H1 (cell line): ENCODE results near the gene CNNM1. TPM values are rescaled to one million over a fixed set of nuclear protein-coding genes. Genes with fewer than 3 reads are reported as not detected.
A peak's percentile ranks its signal among the peaks of the same experiment; 100 is the strongest.

Experiments
- CTCF ChIA-PET: fragments of 300-600 bp; sonication (Branson Sonifier 250); formaldehyde crosslinking; loops from one replicate; lab custom pipeline; 2021; ENCODE audit not compliant: partially characterized antibody; lab: Charles Lee
- POLR2A ChIA-PET: fragments of 300-600 bp; sonication (Branson Sonifier 250); formaldehyde crosslinking; loops from one replicate; lab custom pipeline; 2021; ENCODE audit warnings: inconsistent platforms; ENCODE audit not compliant: partially characterized antibody; lab: Charles Lee
- DNase-seq, 2 experiments: peaks; one replicate each; pipeline versions ENCODE4 v3.0.0 to v3.0.0-alpha.2; 2010 to 2022; ENCODE audit warnings: low spot score in 2 of 2, low read depth in 1 of 2, mixed read lengths in 1 of 2
- FAIRE-seq: peaks from 2 replicates; lab custom pipeline; 2011; peaks lifted over from hg19 to GRCh38; lab: Jason Lieb, UNC
- H2AFZ ChIP-seq: 2 replicates; pipeline ENCODE4 v1.8.1; 2012; ENCODE audit warnings: low read length, inconsistent platforms
- H2AK5ac ChIP-seq: 2 replicates; pipeline ENCODE4 v1.6.1; 2013; ENCODE audit warnings: low read depth, low read length
- H2BK120ac ChIP-seq: replicated peaks from 2 replicates; pipeline ENCODE3; 2013; ENCODE audit warnings: low read depth, low read length, inconsistent platforms
- H2BK12ac ChIP-seq: 2 replicates; pipeline ENCODE4 v1.6.1; 2013; ENCODE audit warnings: low read depth, low read length
- H2BK15ac ChIP-seq: 2 replicates; pipeline ENCODE4 v1.6.1; 2013; ENCODE audit warnings: low read length
- H2BK20ac ChIP-seq: 2 replicates; pipeline ENCODE4 v1.6.1; 2013; ENCODE audit warnings: low read length
- H2BK5ac ChIP-seq: 2 replicates; pipeline ENCODE4 v1.6.1; 2013; ENCODE audit warnings: low read depth, low read length
- H3K14ac ChIP-seq: 2 replicates; pipeline ENCODE4 v1.6.1; 2013; ENCODE audit warnings: inconsistent platforms; ENCODE audit not compliant: insufficient read length
- H3K18ac ChIP-seq: 2 replicates; pipeline ENCODE4 v1.6.1; 2013; ENCODE audit warnings: low read length; ENCODE audit errors: extremely low read depth
- H3K23ac ChIP-seq: 2 replicates; pipeline ENCODE4 v1.6.1; 2013; ENCODE audit warnings: inconsistent platforms; ENCODE audit not compliant: insufficient read length
- H3K23me2 ChIP-seq: 2 replicates; pipeline ENCODE4 v1.6.1; 2013; ENCODE audit warnings: low read depth, low read length
- H3K27ac ChIP-seq: 2 replicates; pipeline ENCODE4 v1.6.1; 2011; ENCODE audit warnings: low read depth, low read length, inconsistent platforms
- H3K27me3 ChIP-seq, 4 experiments: replicated peaks in 1 of 4; 1 replicate in 1 of 4; 2 replicates in 3 of 4; pipeline versions ENCODE4 v1.6.1 to v1.8.1; 2011 to 2013; ENCODE audit warnings: low read length in 3 of 4, mild to moderate bottlenecking in 3 of 4, inconsistent platforms in 2 of 4, mixed read lengths in 2 of 4, moderate library complexity in 1 of 4; ENCODE audit not compliant: control insufficient read depth in 3 of 4, insufficient read depth in 3 of 4; ENCODE audit errors: extremely low read depth in 1 of 4
- H3K36me3 ChIP-seq, 4 experiments: 2 replicates each; pipeline versions ENCODE4 v1.6.1 to v1.8.1; 2011 to 2013; ENCODE audit warnings: mild to moderate bottlenecking in 4 of 4, low read length in 3 of 4, moderate library complexity in 2 of 4, control low read depth in 1 of 4, inconsistent platforms in 1 of 4; ENCODE audit not compliant: insufficient read depth in 4 of 4, control insufficient read depth in 2 of 4
- H3K4ac ChIP-seq: replicated peaks from 2 replicates; pipeline ENCODE3; 2013; ENCODE audit warnings: low read length, low read depth, mixed read lengths, inconsistent platforms; ENCODE audit not compliant: insufficient read length
- H3K4me1 ChIP-seq, 4 experiments: replicated peaks in 1 of 4; 1 replicate in 1 of 4; 2 replicates in 3 of 4; pipeline versions ENCODE4 v1.6.1 to v1.8.1; 2011 to 2013; ENCODE audit warnings: low read length in 3 of 4, inconsistent platforms in 2 of 4, mixed read lengths in 1 of 4; ENCODE audit not compliant: insufficient read depth in 4 of 4, control insufficient read depth in 3 of 4
- H3K4me2 ChIP-seq, 2 experiments: 2 replicates each; pipeline versions ENCODE4 v1.6.1 to v1.8.1; 2011 to 2013; ENCODE audit warnings: low read depth in 2 of 2, low read length in 2 of 2, control low read depth in 1 of 2, inconsistent platforms in 1 of 2, mild to moderate bottlenecking in 1 of 2; ENCODE audit not compliant: insufficient read depth in 1 of 2
- H3K4me3 ChIP-seq, 4 experiments: fragments of 200-600, 300-600 bp in 1 of 4; sonication (generic), shearing (Covaris generic), sonication (Bioruptor Twin) in 1 of 4; 2 replicates each; pipeline versions ENCODE4 v1.5.1 to v1.8.1; 2011 to 2016; ENCODE audit warnings: low read length in 4 of 4, low read depth in 3 of 4, control low read depth in 2 of 4, inconsistent platforms in 2 of 4, mild to moderate bottlenecking in 2 of 4, mixed read lengths in 1 of 4, moderate library complexity in 1 of 4; ENCODE audit not compliant: insufficient read depth in 2 of 4; ENCODE audit errors: extremely low read depth in 1 of 4
- H3K56ac ChIP-seq: replicated peaks from 2 replicates; pipeline ENCODE3; 2013; ENCODE audit warnings: low read depth, mild to moderate bottlenecking, mixed read lengths, low read length, inconsistent platforms; ENCODE audit not compliant: insufficient read length
- H3K79me1 ChIP-seq: 2 replicates; pipeline ENCODE4 v1.6.1; 2013; ENCODE audit warnings: low read depth, low read length, control low read depth
- H3K79me2 ChIP-seq, 2 experiments: 2 replicates each; pipeline versions ENCODE4 v1.6.1 to v1.8.1; 2012 to 2013; ENCODE audit warnings: low read length in 2 of 2, mild to moderate bottlenecking in 2 of 2, inconsistent platforms in 1 of 2; ENCODE audit not compliant: insufficient read depth in 2 of 2, control insufficient read depth in 1 of 2
- H3K9ac ChIP-seq, 4 experiments: replicated peaks in 1 of 4; 1 replicate in 1 of 4; 2 replicates in 3 of 4; pipeline versions ENCODE4 v1.6.1 to v1.8.1; 2011 to 2013; ENCODE audit warnings: low read depth in 3 of 4, low read length in 3 of 4, control low read depth in 2 of 4, mild to moderate bottlenecking in 2 of 4, moderate library complexity in 2 of 4, inconsistent platforms in 1 of 4; ENCODE audit errors: extremely low read depth in 1 of 4
- H3K9me3 ChIP-seq, 2 experiments: 2 replicates each; pipeline versions ENCODE4 v1.6.1 to v1.8.1; 2012 to 2013; ENCODE audit warnings: mild to moderate bottlenecking in 2 of 2, moderate library complexity in 2 of 2, control low read depth in 1 of 2, inconsistent platforms in 1 of 2, low read depth in 1 of 2, low read length in 1 of 2, mixed read lengths in 1 of 2; ENCODE audit not compliant: insufficient read depth in 2 of 2
- H4K20me1 ChIP-seq, 2 experiments: replicated peaks in 1 of 2; 2 replicates each; pipeline versions ENCODE3 to v1.8.1; 2011 to 2013; ENCODE audit warnings: inconsistent platforms in 2 of 2, low read length in 2 of 2, mild to moderate bottlenecking in 1 of 2; ENCODE audit not compliant: insufficient read depth in 2 of 2, control insufficient read depth in 1 of 2
- H4K5ac ChIP-seq: 2 replicates; pipeline ENCODE4 v1.6.1; 2013; ENCODE audit warnings: low read length, low read depth, mixed read lengths, inconsistent platforms; ENCODE audit not compliant: insufficient read length
- H4K8ac ChIP-seq: 2 replicates; pipeline ENCODE4 v1.8.0; 2013; ENCODE audit warnings: mild to moderate bottlenecking, moderate library complexity, low read length, inconsistent platforms; ENCODE audit not compliant: insufficient read depth; ENCODE audit errors: extremely low read depth
- H4K91ac ChIP-seq: replicated peaks from 2 replicates; pipeline ENCODE3; 2013; ENCODE audit warnings: low read length, mixed read lengths, inconsistent platforms; ENCODE audit not compliant: insufficient read length
- BACH1 ChIP-seq: IDR thresholded peaks from 2 replicates; pipeline ENCODE4 v1.6.1; 2012; ENCODE audit warnings: low read length, improper control_type of control experiment
- CTCF ChIP-seq, 3 experiments: IDR thresholded peaks; 1 replicate in 2 of 3; 2 replicates in 1 of 3; pipeline versions ENCODE4 v1.5.1 to v1.6.1; 2011; ENCODE audit warnings: low read length in 3 of 3, mild to moderate bottlenecking in 3 of 3, inconsistent platforms in 2 of 3, low read depth in 1 of 3, moderate library complexity in 1 of 3; ENCODE audit not compliant: insufficient read depth in 1 of 3; ENCODE audit errors: control extremely low read depth in 1 of 3
- MAFK ChIP-seq: IDR thresholded peaks from 2 replicates; pipeline ENCODE4 v1.6.1; 2012; ENCODE audit warnings: low read depth, mild to moderate bottlenecking, improper control_type of control experiment, low read length
- RAD21 ChIP-seq, 2 experiments: IDR thresholded peaks in 1 of 2; conservative IDR thresholded peaks in 1 of 2; 2 replicates each; pipeline ENCODE4 v1.6.1; 2011; ENCODE audit warnings: low read depth in 2 of 2, low read length in 2 of 2, improper control_type of control experiment in 1 of 2, inconsistent platforms in 1 of 2, mild to moderate bottlenecking in 1 of 2, moderate library complexity in 1 of 2
- SRF ChIP-seq: IDR thresholded peaks from 2 replicates; pipeline ENCODE4 v1.6.1; 2011; ENCODE audit warnings: mild to moderate bottlenecking, low read depth, low read length, moderate library complexity
- TAF7 ChIP-seq: optimal IDR thresholded peaks from 2 replicates; pipeline ENCODE3; 2011; ENCODE audit warnings: low read depth, mild to moderate bottlenecking, inconsistent platforms, low read length, moderate library complexity, borderline replicate concordance
- TCF12 ChIP-seq: IDR thresholded peaks from 2 replicates; pipeline ENCODE4 v1.6.1; 2011; ENCODE audit warnings: low read depth, mild to moderate bottlenecking, low read length
- WGBS, 2 experiments: shearing (Covaris generic) in 1 of 2; methylation state at CpG; one replicate each; pipeline versions ENCODE4 v1.1.6 to v1.1.7; 2013 to 2015; ENCODE audit warnings: low lambda C conversion rate in 2 of 2, mixed read lengths in 2 of 2, inconsistent platforms in 1 of 2, low coverage in 1 of 2, missing lambda C conversion rate in 1 of 2; ENCODE audit not compliant: insufficient replicate concordance in 2 of 2, insufficient coverage in 1 of 2, insufficient read length in 1 of 2; ENCODE audit errors: extremely low coverage in 1 of 2, missing lambda C conversion rate in 1 of 2; 5-methylcytosine and 5-hydroxymethylcytosine counted together
- polyA plus RNA-seq, 7 experiments: library from polyadenylated mRNA; depleted of rRNA in 3 of 7; stranded (reverse) in 5 of 7; unstranded in 2 of 7; fragments of >200 nt in 5 of 7; fragments of 200-250 nt in 2 of 7; gene quantifications; 1 replicate in 5 of 7; 2 replicates in 1 of 7; 4 replicates in 1 of 7; pipeline versions ENCODE4 v1.2.1 to v1.2.3, GENCODE V29; 2011 to 2013; ENCODE audit warnings: missing spikeins in 2 of 7, mixed read lengths in 2 of 7
- total RNA-seq: library from RNA; stranded (reverse); fragmentation: NEBNext Ultra II Directional; extraction: Animal tissue kit (Norgen Biotek cat#: 25700); gene quantifications from 2 replicates; pipeline ENCODE4 v1.2.1, GENCODE V29; 2021

The CNNM1 gene
- total and polyA plus RNA-seq, 2 of the 8 experiments (the other 6 are each of a cell fraction or from before 2014, with no cell fraction given) = 0.74 to 0.92 TPM

GRCh38 chr10:99433378-99434020 lies 104.3 kb downstream of the CNNM1 start:
- TF ChIP-seq CTCF (IDR thresholded peaks at IDR 0.05; ENCODE audit: control extremely low read depth in 1 of 3, insufficient read depth in 1 of 3, low read depth in 1 of 3, low read length in 3 of 3) (peak in 1 of 3 experiments; percentile 36; a peak in 2 of 4 replicates), TAF7 (no peak), MAFK (no peak), SRF (no peak), TCF12 (no peak), RAD21 (IDR thresholded peaks at IDR 0.05 in 1 of 2, conservative IDR thresholded peaks at IDR 0.05 in 1 of 2; ENCODE audit: low read depth in 2 of 2, low read length in 2 of 2) (peak in 1 of 2 experiments; percentile 18; a peak in 1 of 4 replicates), BACH1 (no peak)
- no peak overlapping the region for H4K5ac ChIP-seq
- no peak overlapping the region for H2BK12ac ChIP-seq
- H3K9me3 ChIP-seq = no peaks in the 10 kb centered on the region
- H2AFZ ChIP-seq = no peak overlapping the region
- no peak overlapping the region for H3K4ac ChIP-seq
- H3K79me2 ChIP-seq = peaks cover 0 to 28% of the 10 kb centered on the region in 2 experiments; a peak in 3 of 4 replicates
- H4K91ac ChIP-seq = no peak overlapping the region
- POLR2A ChIA-PET = no interaction called here
- H4K20me1 ChIP-seq = peaks cover 0 to 3% of the 10 kb centered on the region in 2 experiments
- no peak overlapping the region for H3K4me2 ChIP-seq
- no peak overlapping the region for H3K23ac ChIP-seq
- no peaks in the 10 kb centered on the region for H3K27me3 ChIP-seq
- CTCF ChIA-PET = interaction anchor here (0.8 to 4.7 kb wide), 12 partner anchors 8 to 180 kb away, joined by 3 to 77 read pairs (median 4); no protein-coding TSS in a partner anchor
- WGBS, 2 experiments = 63% methylated on average over 1 of the region's 1 CpG; no CpG with 5 or more reads in 1 of the 2 experiments
- H2BK15ac ChIP-seq = no peak overlapping the region
- H2BK20ac ChIP-seq = no peak overlapping the region
- no peak overlapping the region for H2BK5ac ChIP-seq
- H3K9ac ChIP-seq = no peak overlapping the region
- H3K79me1 ChIP-seq = peaks cover 2% of the 10 kb centered on the region; the same call in 1 of the 2 replicates
- H3K23me2 ChIP-seq = peaks cover 10% of the 10 kb centered on the region
- peaks cover 0 to 4% (median 0%) of the 10 kb centered on the region in 4 experiments; a peak in 1 of 7 replicates for H3K4me1 ChIP-seq
- H2BK120ac ChIP-seq = no peak overlapping the region
- no peak overlapping the region for H2AK5ac ChIP-seq
- DNase-seq = no peak
- no peak overlapping the region for H3K18ac ChIP-seq
- H4K8ac ChIP-seq = no peak overlapping the region
- H3K4me3 ChIP-seq = no peak overlapping the region
- H3K56ac ChIP-seq = no peak overlapping the region
- no peak for FAIRE-seq
- no peak overlapping the region for H3K14ac ChIP-seq
- H3K27ac ChIP-seq = no peak overlapping the region
- H3K36me3 ChIP-seq = no peaks in the 10 kb centered on the region
